ENCODE data around the gene LRSAM1. TPM values are rescaled to one million over a fixed set of nuclear protein-coding genes. Genes with fewer than 3 reads are reported as not detected.

Gene LRSAM1
- total and polyA plus RNA-seq, 9 of the 15 experiments (the other 6 are each of a cell fraction or from before 2014, with no cell fraction given), result 0.07 to 16.2 (median 4.7) TPM

- H4K20me1 ChIP-seq (replicated peaks; ENCODE audit: control insufficient read depth, insufficient read depth, low read length), result no peaks in the 10 kb centered on the region; the same call in 1 of the 2 replicates
- no peak overlapping the region for H3K4me3 ChIP-seq
- H3K79me2 ChIP-seq (ENCODE audit: control insufficient read depth, insufficient read depth, low read length), result no peaks in the 10 kb centered on the region
- no peak overlapping the region for H3K4me2 ChIP-seq (ENCODE audit: insufficient read depth, low read length)
- in situ Hi-C loops (cut with MboI) (no loop called here), intact Hi-C loops (cut with micrococcal nuclease) (no loop called here)
- no peaks in the 10 kb centered on the region for H3K9me3 ChIP-seq (replicated peaks; ENCODE audit: control insufficient read depth, insufficient read depth, low read depth, low read length)
- peak; percentile 46 for FAIRE-seq
- H3K9ac ChIP-seq (ENCODE audit: insufficient read depth in 1 of 2, low read depth in 2 of 2, low read length in 2 of 2), result peak overlapping the region in 1 of 2 experiments; percentile 78; a peak in 2 of 4 replicates
- WGBS (ENCODE audit: insufficient coverage, low coverage, missing lambda C conversion rate), result 47% methylated on average over 6 of the region's 6 CpGs
- H3K27ac ChIP-seq (ENCODE audit: extremely low read depth, low read depth, low read length), result no peak overlapping the region
- H3K36me3 ChIP-seq (ENCODE audit: control insufficient read depth, insufficient read depth, low read length), result no peaks in the 10 kb centered on the region
- H2AFZ ChIP-seq (ENCODE audit: low read depth, low read length), result no peak overlapping the region
- DNase-seq (ENCODE audit: extremely low read depth in 1 of 4, low spot score in 3 of 4), result no peak
- ChIA-PET CTCF (ENCODE audit: low intra/inter-chr PET ratio) (no interaction called here), POLR2A (interaction anchor here (0.7 to 1.3 kb wide), 2 partner anchors 11 to 13 kb away, joined by 3 to 7 read pairs; partner anchors contain the start of gene SLC2A8)
- no TSS peak for BruUV-seq (replicated peaks)
- ATAC-seq, result no peak; the same call in 2 of the 3 replicates
- peaks cover 6% of the 10 kb centered on the region for H3K9me1 ChIP-seq (ENCODE audit: control insufficient read depth, insufficient read depth, low read length)
- TF ChIP-seq TAF9B (IDR thresholded peaks at IDR 0.05; ENCODE audit: partially characterized antibody), result no peak
- no peak for TF ChIP-seq RBBP5 (IDR thresholded peaks at IDR 0.05; ENCODE audit: borderline replicate concordance, insufficient read depth, low read length, poor library complexity, severe bottlenecking)
- TF ChIP-seq MLLT1 (IDR thresholded peaks at IDR 0.05), result no peak
- no peak for TF ChIP-seq GATAD2A (IDR thresholded peaks at IDR 0.05)
- no peak for TF ChIP-seq ZNF146 (CRISPR knock-in tag; IDR thresholded peaks at IDR 0.05; ENCODE audit: unreplicated experiment)
- TF ChIP-seq MBD1 (CRISPR knock-in tag; IDR thresholded peaks at IDR 0.05), result no peak
- TF ChIP-seq ETV6 (IDR thresholded peaks at IDR 0.05; ENCODE audit: borderline replicate concordance in 1 of 2, low read depth in 2 of 2, low read length in 1 of 2), result no peak
- TF ChIP-seq ETV6 (CRISPR knock-in tag; IDR thresholded peaks at IDR 0.05; ENCODE audit: borderline replicate concordance), result no peak
- no peak for TF ChIP-seq ZC3H4 (CRISPR knock-in tag; IDR thresholded peaks at IDR 0.05; ENCODE audit: borderline replicate concordance)
- TF ChIP-seq ZNF165 (CRISPR knock-in tag; IDR thresholded peaks at IDR 0.05; ENCODE audit: borderline replicate concordance), result no peak
- TF ChIP-seq ZNF124 (CRISPR knock-in tag; IDR thresholded peaks at IDR 0.05), result no peak
- H3K4me1 ChIP-seq (replicated peaks in 1 of 2; ENCODE audit: control insufficient read depth in 2 of 2, insufficient read depth in 2 of 2, low read length in 2 of 2), result peaks cover 2 to 37% of the 10 kb centered on the region in 2 experiments; a peak in 4 of 5 replicates
- no peaks in the 10 kb centered on the region for H3K27me3 ChIP-seq (ENCODE audit: control insufficient read depth in 2 of 2, insufficient read depth in 2 of 2, low read length in 2 of 2)
Observed at GRCh38 chr9:127407492-127407843, 43.8 kb upstream of the LRSAM1 start.

All from K562 (cell line).